ENCODE data around the gene AHI1.

AHI1 gene

DNA sequence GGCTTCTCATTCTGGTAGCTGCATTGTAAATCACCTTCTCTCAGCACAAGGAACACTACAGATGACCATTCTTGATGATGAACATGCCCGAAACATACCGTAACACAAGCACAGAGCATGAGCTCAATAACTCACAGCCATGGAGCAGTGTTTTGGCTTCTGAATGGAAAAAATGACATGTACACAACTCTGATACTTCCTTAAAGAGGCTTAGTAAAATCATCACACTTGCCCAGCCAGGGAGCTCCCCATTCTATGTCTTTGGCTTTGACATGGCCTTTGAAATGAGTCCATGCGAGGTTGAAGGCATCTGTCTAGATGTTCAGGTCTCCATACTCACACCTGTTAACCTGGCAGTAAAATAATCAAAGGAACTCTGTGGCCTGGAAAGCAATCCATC lies 228.8 kb downstream of the AHI1 start (continued):
- TF ChIP-seq, protein P1, sequence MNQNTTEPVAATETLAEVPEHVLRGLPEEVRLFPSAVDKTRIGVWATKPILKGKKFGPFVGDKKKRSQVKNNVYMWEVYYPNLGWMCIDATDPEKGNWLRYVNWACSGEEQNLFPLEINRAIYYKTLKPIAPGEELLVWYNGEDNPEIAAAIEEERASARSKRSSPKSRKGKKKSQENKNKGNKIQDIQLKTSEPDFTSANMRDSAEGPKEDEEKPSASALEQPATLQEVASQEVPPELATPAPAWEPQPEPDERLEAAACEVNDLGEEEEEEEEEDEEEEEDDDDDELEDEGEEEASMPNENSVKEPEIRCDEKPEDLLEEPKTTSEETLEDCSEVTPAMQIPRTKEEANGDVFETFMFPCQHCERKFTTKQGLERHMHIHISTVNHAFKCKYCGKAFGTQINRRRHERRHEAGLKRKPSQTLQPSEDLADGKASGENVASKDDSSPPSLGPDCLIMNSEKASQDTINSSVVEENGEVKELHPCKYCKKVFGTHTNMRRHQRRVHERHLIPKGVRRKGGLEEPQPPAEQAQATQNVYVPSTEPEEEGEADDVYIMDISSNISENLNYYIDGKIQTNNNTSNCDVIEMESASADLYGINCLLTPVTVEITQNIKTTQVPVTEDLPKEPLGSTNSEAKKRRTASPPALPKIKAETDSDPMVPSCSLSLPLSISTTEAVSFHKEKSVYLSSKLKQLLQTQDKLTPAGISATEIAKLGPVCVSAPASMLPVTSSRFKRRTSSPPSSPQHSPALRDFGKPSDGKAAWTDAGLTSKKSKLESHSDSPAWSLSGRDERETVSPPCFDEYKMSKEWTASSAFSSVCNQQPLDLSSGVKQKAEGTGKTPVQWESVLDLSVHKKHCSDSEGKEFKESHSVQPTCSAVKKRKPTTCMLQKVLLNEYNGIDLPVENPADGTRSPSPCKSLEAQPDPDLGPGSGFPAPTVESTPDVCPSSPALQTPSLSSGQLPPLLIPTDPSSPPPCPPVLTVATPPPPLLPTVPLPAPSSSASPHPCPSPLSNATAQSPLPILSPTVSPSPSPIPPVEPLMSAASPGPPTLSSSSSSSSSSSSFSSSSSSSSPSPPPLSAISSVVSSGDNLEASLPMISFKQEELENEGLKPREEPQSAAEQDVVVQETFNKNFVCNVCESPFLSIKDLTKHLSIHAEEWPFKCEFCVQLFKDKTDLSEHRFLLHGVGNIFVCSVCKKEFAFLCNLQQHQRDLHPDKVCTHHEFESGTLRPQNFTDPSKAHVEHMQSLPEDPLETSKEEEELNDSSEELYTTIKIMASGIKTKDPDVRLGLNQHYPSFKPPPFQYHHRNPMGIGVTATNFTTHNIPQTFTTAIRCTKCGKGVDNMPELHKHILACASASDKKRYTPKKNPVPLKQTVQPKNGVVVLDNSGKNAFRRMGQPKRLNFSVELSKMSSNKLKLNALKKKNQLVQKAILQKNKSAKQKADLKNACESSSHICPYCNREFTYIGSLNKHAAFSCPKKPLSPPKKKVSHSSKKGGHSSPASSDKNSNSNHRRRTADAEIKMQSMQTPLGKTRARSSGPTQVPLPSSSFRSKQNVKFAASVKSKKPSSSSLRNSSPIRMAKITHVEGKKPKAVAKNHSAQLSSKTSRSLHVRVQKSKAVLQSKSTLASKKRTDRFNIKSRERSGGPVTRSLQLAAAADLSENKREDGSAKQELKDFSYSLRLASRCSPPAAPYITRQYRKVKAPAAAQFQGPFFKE (tag by site-specific recombination; IDR thresholded peaks at IDR 0.05; ENCODE audit: borderline replicate concordance): no peak
- no peak for TF ChIP-seq ZNF140 (tag by site-specific recombination; IDR thresholded peaks at IDR 0.05)
- TF ChIP-seq ZNF10 (tag by site-specific recombination; IDR thresholded peaks at IDR 0.05): no peak
- TF ChIP-seq ZXDB (tag by site-specific recombination; IDR thresholded peaks at IDR 0.05): no peak
- no peak for TF ChIP-seq ZNF785 (tag by site-specific recombination; IDR thresholded peaks at IDR 0.05)

DNA sequence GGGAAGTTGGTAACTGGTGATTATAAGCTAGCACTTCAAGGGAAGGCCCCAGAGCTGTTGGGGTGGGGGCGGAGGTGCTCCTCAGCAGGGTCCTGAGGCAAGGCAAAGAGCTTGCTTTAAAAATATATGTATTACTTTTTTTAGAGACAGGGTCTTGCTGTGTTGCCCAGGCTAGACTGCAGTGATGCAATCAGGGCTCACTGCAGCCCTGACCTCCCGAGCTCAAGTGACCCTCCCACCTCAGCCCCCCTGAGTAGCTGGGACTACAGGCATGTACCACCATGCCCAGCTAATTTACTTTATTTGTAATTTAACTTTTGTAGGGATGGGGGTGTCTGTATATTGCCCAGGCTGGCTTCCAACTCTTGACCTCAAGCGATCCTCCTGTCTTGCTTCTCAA lies 229.3 kb downstream of the AHI1 start:
- H3K4me3 ChIP-seq (ENCODE audit: low read depth, low read length): no peak overlapping the region
- ChIA-PET CTCF (interaction anchor here (0.5 to 1.0 kb wide), 4 partner anchors 10 to 297 kb away, joined by 3 read pairs; no protein-coding TSS in a partner anchor), POLR2A (interaction anchor here (0.7 kb wide), 1 partner anchor 77 kb away, joined by 4 read pairs; no protein-coding TSS in a partner anchor)
- no peaks in the 10 kb centered on the region for H3K36me3 ChIP-seq (ENCODE audit: control insufficient read depth in 2 of 2, insufficient read depth in 1 of 2, low read length in 2 of 2)
- no peak overlapping the region for H3K27ac ChIP-seq (ENCODE audit: extremely low read depth, low read depth, low read length)
- no peaks in the 10 kb centered on the region for H3K9me3 ChIP-seq (ENCODE audit: control insufficient read depth, insufficient read depth, low read depth, low read length)
- H3K4me1 ChIP-seq (ENCODE audit: control insufficient read depth, insufficient read depth, low read length): no peaks in the 10 kb centered on the region
- no peak for TF ChIP-seq PRDM1 (tag by site-specific recombination; IDR thresholded peaks at IDR 0.05)
- TF ChIP-seq ZNF169 (tag by site-specific recombination; IDR thresholded peaks at IDR 0.05): no peak
- TF ChIP-seq, protein P2, sequence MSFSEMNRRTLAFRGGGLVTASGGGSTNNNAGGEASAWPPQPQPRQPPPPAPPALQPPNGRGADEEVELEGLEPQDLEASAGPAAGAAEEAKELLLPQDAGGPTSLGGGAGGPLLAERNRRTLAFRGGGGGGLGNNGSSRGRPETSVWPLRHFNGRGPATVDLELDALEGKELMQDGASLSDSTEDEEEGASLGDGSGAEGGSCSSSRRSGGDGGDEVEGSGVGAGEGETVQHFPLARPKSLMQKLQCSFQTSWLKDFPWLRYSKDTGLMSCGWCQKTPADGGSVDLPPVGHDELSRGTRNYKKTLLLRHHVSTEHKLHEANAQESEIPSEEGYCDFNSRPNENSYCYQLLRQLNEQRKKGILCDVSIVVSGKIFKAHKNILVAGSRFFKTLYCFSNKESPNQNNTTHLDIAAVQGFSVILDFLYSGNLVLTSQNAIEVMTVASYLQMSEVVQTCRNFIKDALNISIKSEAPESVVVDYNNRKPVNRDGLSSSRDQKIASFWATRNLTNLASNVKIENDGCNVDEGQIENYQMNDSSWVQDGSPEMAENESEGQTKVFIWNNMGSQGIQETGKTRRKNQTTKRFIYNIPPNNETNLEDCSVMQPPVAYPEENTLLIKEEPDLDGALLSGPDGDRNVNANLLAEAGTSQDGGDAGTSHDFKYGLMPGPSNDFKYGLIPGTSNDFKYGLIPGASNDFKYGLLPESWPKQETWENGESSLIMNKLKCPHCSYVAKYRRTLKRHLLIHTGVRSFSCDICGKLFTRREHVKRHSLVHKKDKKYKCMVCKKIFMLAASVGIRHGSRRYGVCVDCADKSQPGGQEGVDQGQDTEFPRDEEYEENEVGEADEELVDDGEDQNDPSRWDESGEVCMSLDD (tag by site-specific recombination; IDR thresholded peaks at IDR 0.05): no peak
- TF ChIP-seq ZNF146 (tag by site-specific recombination; IDR thresholded peaks at IDR 0.05): no peak
- TF ChIP-seq, protein P3, sequence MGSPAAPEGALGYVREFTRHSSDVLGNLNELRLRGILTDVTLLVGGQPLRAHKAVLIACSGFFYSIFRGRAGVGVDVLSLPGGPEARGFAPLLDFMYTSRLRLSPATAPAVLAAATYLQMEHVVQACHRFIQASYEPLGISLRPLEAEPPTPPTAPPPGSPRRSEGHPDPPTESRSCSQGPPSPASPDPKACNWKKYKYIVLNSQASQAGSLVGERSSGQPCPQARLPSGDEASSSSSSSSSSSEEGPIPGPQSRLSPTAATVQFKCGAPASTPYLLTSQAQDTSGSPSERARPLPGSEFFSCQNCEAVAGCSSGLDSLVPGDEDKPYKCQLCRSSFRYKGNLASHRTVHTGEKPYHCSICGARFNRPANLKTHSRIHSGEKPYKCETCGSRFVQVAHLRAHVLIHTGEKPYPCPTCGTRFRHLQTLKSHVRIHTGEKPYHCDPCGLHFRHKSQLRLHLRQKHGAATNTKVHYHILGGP (tag by site-specific recombination; IDR thresholded peaks at IDR 0.05): no peak
- TF ChIP-seq ZNF133 (tag by site-specific recombination; IDR thresholded peaks at IDR 0.05): no peak
- no peak for TF ChIP-seq REPIN1 (tag by site-specific recombination; IDR thresholded peaks at IDR 0.05; ENCODE audit: low read depth)
- no peak for TF ChIP-seq RBAK (tag by site-specific recombination; IDR thresholded peaks at IDR 0.05)
- no peak for TF ChIP-seq ZNF473 (tag by site-specific recombination; IDR thresholded peaks at IDR 0.05)
- no peak for TF ChIP-seq ZNF350 (tag by site-specific recombination; IDR thresholded peaks at IDR 0.05)
- TF ChIP-seq WT1 (tag by site-specific recombination; IDR thresholded peaks at IDR 0.05): no peak
- no peak for TF ChIP-seq ZNF555 (tag by site-specific recombination; conservative IDR thresholded peaks at IDR 0.05)
- TF ChIP-seq ZNF514 (tag by site-specific recombination; IDR thresholded peaks at IDR 0.05): no peak
- TF ChIP-seq, protein P4, sequence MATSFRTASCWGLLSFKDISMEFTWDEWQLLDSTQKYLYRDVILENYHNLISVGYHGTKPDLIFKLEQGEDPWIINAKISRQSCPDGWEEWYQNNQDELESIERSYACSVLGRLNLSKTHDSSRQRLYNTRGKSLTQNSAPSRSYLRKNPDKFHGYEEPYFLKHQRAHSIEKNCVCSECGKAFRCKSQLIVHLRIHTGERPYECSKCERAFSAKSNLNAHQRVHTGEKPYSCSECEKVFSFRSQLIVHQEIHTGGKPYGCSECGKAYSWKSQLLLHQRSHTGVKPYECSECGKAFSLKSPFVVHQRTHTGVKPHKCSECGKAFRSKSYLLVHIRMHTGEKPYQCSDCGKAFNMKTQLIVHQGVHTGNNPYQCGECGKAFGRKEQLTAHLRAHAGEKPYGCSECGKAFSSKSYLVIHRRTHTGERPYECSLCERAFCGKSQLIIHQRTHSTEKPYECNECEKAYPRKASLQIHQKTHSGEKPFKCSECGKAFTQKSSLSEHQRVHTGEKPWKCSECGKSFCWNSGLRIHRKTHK (tag by site-specific recombination; IDR thresholded peaks at IDR 0.05): no peak
- TF ChIP-seq ZNF571 (tag by site-specific recombination; IDR thresholded peaks at IDR 0.05): no peak
- TF ChIP-seq, protein P5, sequence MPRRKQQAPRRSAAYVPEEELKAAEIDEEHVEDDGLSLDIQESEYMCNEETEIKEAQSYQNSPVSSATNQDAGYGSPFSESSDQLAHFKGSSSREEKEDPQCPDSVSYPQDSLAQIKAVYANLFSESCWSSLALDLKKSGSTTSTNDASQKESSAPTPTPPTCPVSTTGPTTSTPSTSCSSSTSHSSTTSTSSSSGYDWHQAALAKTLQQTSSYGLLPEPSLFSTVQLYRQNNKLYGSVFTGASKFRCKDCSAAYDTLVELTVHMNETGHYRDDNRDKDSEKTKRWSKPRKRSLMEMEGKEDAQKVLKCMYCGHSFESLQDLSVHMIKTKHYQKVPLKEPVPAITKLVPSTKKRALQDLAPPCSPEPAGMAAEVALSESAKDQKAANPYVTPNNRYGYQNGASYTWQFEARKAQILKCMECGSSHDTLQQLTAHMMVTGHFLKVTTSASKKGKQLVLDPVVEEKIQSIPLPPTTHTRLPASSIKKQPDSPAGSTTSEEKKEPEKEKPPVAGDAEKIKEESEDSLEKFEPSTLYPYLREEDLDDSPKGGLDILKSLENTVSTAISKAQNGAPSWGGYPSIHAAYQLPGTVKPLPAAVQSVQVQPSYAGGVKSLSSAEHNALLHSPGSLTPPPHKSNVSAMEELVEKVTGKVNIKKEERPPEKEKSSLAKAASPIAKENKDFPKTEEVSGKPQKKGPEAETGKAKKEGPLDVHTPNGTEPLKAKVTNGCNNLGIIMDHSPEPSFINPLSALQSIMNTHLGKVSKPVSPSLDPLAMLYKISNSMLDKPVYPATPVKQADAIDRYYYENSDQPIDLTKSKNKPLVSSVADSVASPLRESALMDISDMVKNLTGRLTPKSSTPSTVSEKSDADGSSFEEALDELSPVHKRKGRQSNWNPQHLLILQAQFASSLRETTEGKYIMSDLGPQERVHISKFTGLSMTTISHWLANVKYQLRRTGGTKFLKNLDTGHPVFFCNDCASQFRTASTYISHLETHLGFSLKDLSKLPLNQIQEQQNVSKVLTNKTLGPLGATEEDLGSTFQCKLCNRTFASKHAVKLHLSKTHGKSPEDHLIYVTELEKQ (tag by site-specific recombination; IDR thresholded peaks at IDR 0.05; ENCODE audit: borderline replicate concordance): no peak

All from HEK293 (cell line).